Activated CD8-positive, alpha-beta T cell treated with anti-CD3 and anti-CD28 coated beads, Interleukin-2, amount 10 ng/mL, durations not matched to agents 7 days and 5 days (primary cell): ENCODE measurements around the gene RNASE8. TPM values are rescaled to one million over a fixed set of nuclear protein-coding genes. Genes with fewer than 3 reads are reported as not detected.

Experiments
- ATAC-seq: fragments of 150-1000 bp; cut with Tn5 transposase; one replicate; pipeline ENCODE4 v1.10.0; 2021; ENCODE audit warnings: moderate library complexity
- CTCF ChIA-PET: fragments of 350-600 bp; sonication (Branson Sonifier 250); formaldehyde crosslinking; loops from one replicate; lab custom pipeline; 2021; ENCODE audit warnings: antibody characterized with exemption; lab: Charles Lee
- POLR2A ChIA-PET: fragments of 350-600 bp; sonication (Branson Sonifier 250); formaldehyde crosslinking; loops from one replicate; lab custom pipeline; 2021; ENCODE audit warnings: antibody characterized with exemption; lab: Charles Lee
- DNase-seq: peaks from one replicate; pipeline ENCODE4 v3.0.0-alpha.2; 2020
- H3K27ac Mint-ChIP-seq: one replicate; pipeline ENCODE4 v1.8.0; 2021; ENCODE audit warnings: mild to moderate bottlenecking, mixed read lengths
- H3K27me3 Mint-ChIP-seq: one replicate; pipeline ENCODE4 v1.8.0; 2021; ENCODE audit warnings: low read depth, mixed read lengths
- H3K36me3 Mint-ChIP-seq: one replicate; pipeline ENCODE4 v1.8.0; 2021; ENCODE audit warnings: low read depth, mixed read lengths
- H3K4me1 Mint-ChIP-seq: one replicate; pipeline ENCODE4 v1.8.0; 2021; ENCODE audit warnings: low read depth, mixed read lengths
- H3K4me3 Mint-ChIP-seq: one replicate; pipeline ENCODE4 v1.8.0; 2021; ENCODE audit warnings: mild to moderate bottlenecking, mixed read lengths
- H3K9me3 Mint-ChIP-seq: one replicate; pipeline ENCODE4 v1.8.0; 2022; ENCODE audit warnings: mixed read lengths; ENCODE audit not compliant: insufficient read depth
- total RNA-seq, 2 experiments: library from RNA; stranded (reverse); gene quantifications; one replicate each; pipeline ENCODE4 v1.2.3, GENCODE V29; 2021

Gene RNASE8
- total RNA-seq, 2 experiments from 2014 or later = not detected

DNA sequence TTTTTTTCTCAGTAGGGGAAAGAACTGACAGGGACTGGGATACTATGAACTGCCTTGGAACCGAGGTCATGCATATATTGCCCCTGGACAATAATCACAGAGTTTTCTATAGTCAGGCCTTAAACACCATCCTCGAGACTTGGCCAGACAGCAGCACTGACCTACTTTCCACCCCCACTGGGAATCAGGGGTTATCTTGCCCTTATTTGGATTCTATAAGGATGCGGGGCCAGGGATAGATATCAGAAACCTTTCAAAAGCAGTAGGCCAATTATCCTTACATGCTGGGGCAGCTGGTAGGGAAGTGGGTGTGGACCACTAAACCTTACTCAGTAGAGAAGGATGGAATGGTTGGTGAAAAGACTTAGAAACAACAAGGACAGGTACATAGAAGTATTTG lies 38.8 kb downstream of the RNASE8 start:
- Mint-ChIP-seq H3K4me1 (peaks cover 20% of the 10 kb centered on the region), H3K27me3 (peaks cover 44% of the 10 kb centered on the region), H3K4me3 (no peak overlapping the region), H3K27ac (no peak overlapping the region), H3K9me3 (no peaks in the 10 kb centered on the region), H3K36me3 (no peaks in the 10 kb centered on the region)
- ATAC-seq (no peak), DNase-seq (no peak)
- POLR2A ChIA-PET = no interaction called here
- CTCF ChIA-PET = interaction anchor here (2.5 to 7.0 kb wide), 4 partner anchors 9 to 83 kb away, joined by 6 to 225 read pairs (median 112); partner anchors contain the start of genes ARHGEF40 and TMEM253

DNA sequence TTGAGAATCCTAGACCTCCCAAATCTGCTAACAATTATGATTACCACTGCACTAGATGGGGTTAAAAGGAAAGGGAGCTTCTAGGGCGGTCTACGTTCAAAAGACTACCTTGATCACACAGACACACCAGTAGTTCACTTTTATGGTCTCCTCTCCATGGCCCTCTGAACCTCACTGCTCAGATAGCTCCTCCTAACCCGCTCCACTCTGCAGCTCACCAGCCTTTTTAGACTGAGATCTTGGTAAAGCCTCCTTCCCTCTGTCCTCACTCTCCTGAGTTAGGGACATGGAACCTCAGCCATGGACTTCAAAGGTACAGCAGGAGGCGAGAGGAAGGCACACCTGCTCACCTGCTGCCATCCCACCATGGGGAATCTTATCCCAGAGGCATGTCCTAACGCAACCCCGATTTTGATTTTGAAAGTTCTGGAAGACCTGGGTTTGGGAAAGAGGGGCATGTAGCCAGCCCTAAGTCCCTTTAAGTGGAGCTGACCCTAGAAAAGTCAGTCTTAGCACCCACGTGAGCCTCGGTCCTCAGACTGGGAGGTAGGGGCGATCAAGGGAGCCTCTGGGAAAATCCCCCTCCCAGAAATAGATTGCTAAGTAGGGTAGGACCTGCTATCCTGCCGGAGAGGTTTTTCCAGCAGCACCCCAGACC lies 39.5 kb downstream of the RNASE8 start:
- Mint-ChIP-seq H3K9me3 (no peaks in the 10 kb centered on the region), H3K27ac (peak overlapping the region; percentile 36)
- POLR2A ChIA-PET = no interaction called here

DNA sequence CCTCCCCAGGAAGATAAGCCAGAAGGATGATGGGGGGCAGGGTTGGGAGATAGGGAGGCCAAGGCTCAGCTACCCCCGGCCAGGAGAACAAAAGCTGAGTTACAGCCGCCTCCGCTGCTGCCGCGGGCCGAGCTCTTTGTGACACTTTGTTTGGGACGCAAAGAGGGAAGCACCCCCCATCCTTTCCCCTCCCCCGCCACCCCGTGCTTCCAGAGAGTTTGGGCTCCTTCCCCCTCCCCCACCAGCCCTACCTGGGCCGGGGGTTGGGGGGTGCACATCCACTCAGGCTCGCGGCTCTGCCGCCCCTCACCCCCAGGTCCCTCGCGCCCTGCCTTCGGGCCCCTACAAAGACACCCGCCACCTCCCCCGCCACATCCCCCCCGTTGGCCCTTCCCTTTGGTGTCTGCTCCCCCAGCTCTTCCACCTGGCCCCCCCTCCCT lies 40.0 kb downstream of the RNASE8 start:
- H3K36me3 Mint-ChIP-seq = no peaks in the 10 kb centered on the region
- H3K27ac Mint-ChIP-seq = no peak overlapping the region
- peaks cover 44% of the 10 kb centered on the region for H3K27me3 Mint-ChIP-seq
- H3K9me3 Mint-ChIP-seq = no peaks in the 10 kb centered on the region
- ATAC-seq = peak; percentile 6
- CTCF ChIA-PET = interaction anchor here (1.1 to 7.0 kb wide), 5 partner anchors 8 to 84 kb away, joined by 3 to 225 read pairs (median 87); partner anchors contain the start of genes ARHGEF40 and TMEM253
- H3K4me1 Mint-ChIP-seq = peaks cover 29% of the 10 kb centered on the region
- peak overlapping the region; percentile 68 for H3K4me3 Mint-ChIP-seq
- no peak for DNase-seq
- POLR2A ChIA-PET = no interaction called here

More for the DNA sequence above, 39.5 kb downstream of the RNASE8 start:
- Mint-ChIP-seq H3K4me1 (peaks cover 26% of the 10 kb centered on the region), H3K27me3 (peaks cover 44% of the 10 kb centered on the region), H3K4me3 (peak overlapping the region; percentile 68), H3K36me3 (no peaks in the 10 kb centered on the region)
- ATAC-seq (no peak), DNase-seq (no peak)
- CTCF ChIA-PET = interaction anchor here (1.1 to 7.0 kb wide), 5 partner anchors 8 to 84 kb away, joined by 3 to 225 read pairs (median 87); partner anchors contain the start of genes ARHGEF40 and TMEM253

DNA sequence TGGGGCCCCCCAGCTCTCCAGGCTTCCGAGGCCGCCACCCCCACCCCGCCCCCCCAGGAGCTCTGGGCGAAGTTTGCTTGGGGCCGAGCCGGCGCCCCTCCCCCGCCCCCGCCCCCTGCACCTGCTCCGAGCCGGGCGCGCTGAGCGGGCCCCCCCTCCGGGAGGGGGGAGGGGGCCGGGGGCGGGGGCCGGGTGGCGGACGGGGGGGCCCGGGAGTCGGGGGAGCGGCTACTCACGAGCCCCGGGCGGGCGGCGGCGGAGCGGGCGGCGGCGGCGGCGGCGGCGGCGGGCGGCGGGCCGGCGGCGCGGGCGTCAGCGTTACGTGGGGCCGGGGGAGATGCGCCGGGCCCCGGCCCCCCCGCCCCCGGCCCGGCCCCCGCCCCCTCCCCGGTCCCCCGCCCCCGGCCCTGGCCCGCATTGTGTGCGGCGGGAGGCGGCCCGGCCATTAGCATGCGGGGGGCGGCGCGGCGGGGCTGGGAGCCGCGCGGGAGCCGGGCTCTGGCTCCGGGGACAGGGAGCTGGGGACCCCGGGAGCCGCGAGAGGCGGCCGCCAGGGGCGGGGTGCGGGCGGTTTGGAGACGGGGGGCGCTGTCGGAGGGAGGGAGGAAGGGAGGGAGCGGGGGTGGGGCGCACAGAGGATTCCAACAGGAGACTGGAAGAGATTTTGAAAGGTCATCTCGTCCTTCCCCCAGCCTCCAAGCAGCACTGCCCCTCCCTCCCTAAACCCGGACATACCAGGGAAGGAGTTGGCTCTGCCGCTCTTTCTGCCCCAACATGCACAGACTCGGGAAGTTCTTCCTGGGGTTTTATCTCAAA lies 40.7 kb downstream of the RNASE8 start, which contains the start of gene ZNF219:
ZNF219 (minus strand) TSS at position 580 of the 816 bp plus-strand sequence. CDS start 5,064 bp downstream, outside the sequence.
- peak within 1 kb of the TSS; percentile 69 for H3K4me3 Mint-ChIP-seq
- POLR2A ChIA-PET = no interaction called here
- peak; percentile 52 for ATAC-seq

DNA sequence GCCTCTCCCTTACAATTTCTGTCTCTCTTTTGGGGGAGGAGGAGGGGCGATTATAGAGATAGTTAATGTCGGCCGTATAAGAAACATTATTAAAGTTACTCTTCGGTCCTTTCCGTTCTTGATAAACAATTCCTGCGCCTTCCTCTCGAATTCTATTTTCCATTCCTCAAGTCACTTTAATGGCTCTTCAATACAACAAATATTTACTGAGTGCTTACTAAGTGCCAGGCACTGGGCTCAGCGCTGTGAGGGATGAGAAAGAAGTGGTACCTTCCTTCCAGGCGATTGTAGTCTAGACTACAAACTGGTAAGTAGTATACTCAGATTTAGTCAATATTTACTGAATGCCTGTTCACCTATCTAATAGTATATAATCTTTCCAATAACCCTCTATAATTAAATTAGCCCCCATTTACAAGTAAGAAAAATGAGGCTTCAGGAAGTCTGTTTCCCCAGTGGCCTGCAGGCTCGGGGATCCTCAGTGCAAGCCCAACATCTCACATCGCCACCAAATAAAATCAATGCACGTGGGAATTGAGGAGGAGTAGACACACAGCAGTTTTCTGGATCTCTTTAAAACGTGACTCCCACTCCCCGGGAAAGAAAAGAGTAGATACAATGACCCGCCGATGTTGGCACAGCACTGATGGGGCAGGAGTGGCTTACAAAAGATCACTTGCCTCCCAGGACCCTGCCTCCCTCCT lies 41.4 kb downstream of the RNASE8 start:
- H3K27me3 Mint-ChIP-seq = peaks cover 34% of the 10 kb centered on the region
- POLR2A ChIA-PET = no interaction called here

More for the DNA sequence above, 40.7 kb downstream of the RNASE8 start, which contains the start of gene ZNF219:
- Mint-ChIP-seq H3K27ac (no peak within 1 kb of the TSS), H3K27me3 (peaks cover 42% of the 10 kb centered on the region), H3K9me3 (no peaks in the 10 kb centered on the region), H3K36me3 (no peaks in the 10 kb centered on the region), H3K4me1 (peaks cover 29% of the 10 kb centered on the region)
- no peak for DNase-seq
- CTCF ChIA-PET = interaction anchor here (1.1 to 7.0 kb wide), 2 partner anchors 9 to 85 kb away, joined by 3 to 138 read pairs; no protein-coding TSS in a partner anchor

DNA sequence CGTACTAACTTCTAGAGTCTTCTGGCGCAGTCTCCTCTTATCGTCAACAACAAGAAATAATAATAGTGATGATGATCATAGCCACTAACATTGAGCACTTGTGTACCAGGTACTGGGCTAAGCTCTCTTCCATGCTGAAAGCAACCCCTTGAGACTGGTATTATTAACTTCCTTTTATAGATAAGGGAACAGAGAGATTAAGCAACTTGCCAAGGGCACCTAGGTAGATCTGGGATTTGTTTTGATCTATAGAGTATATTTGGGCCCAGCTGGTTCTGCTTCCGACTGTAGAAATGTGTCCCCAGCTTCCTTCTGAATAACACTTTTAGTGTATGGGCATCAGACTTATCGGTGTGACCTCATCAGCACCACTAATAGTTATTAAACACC lies 42.0 kb downstream of the RNASE8 start:
- no peak overlapping the region for H3K4me3 Mint-ChIP-seq
- H3K27ac Mint-ChIP-seq = no peak overlapping the region
- H3K9me3 Mint-ChIP-seq = no peaks in the 10 kb centered on the region
- no peaks in the 10 kb centered on the region for H3K36me3 Mint-ChIP-seq
- ATAC-seq = no peak
- CTCF ChIA-PET = interaction anchor here (1.2 to 8.5 kb wide), 4 partner anchors 10 to 88 kb away, joined by 3 to 193 read pairs (median 73); no protein-coding TSS in a partner anchor
- DNase-seq = no peak
- POLR2A ChIA-PET = no interaction called here
- peaks cover 33% of the 10 kb centered on the region for H3K27me3 Mint-ChIP-seq
- peaks cover 32% of the 10 kb centered on the region for H3K4me1 Mint-ChIP-seq

More for the DNA sequence above, 41.4 kb downstream of the RNASE8 start:
- H3K27ac Mint-ChIP-seq = no peak overlapping the region
- no peak for ATAC-seq
- H3K9me3 Mint-ChIP-seq = no peaks in the 10 kb centered on the region
- DNase-seq = no peak
- H3K36me3 Mint-ChIP-seq = no peaks in the 10 kb centered on the region
- peak overlapping the region; percentile 69 for H3K4me3 Mint-ChIP-seq
- CTCF ChIA-PET = interaction anchor here (1.2 to 8.5 kb wide), 4 partner anchors 10 to 87 kb away, joined by 3 to 193 read pairs (median 73); no protein-coding TSS in a partner anchor
- peaks cover 30% of the 10 kb centered on the region for H3K4me1 Mint-ChIP-seq

DNA sequence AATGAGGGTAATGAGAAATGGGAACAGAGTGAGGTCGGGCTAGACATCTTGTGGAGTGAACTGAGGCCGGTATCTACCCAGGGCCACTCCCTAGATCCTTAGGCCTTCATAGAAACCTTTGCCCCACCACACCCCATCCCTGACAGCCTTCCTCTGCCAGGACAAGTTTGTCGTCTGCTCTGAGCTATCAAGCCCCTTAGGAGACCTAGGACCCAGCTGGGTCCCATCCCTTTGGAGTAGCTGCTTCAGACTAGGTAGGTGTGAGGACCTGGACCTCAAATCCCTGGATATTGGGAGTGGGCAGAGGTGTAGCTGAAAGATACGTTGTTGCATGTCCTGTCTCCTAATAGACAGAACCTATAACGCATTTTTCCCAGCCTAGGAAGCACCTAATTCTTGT lies 43.3 kb downstream of the RNASE8 start, which contains the start of gene TMEM253:
TMEM253 (plus strand) TSS at position 136 of the 400 bp plus-strand sequence. CDS start 278 bp downstream, outside the sequence.
- Mint-ChIP-seq H3K36me3 (no peaks in the 10 kb centered on the region), H3K9me3 (no peaks in the 10 kb centered on the region), H3K4me3 (peak within 1 kb of the TSS; percentile 93), H3K4me1 (peaks cover 38% of the 10 kb centered on the region), H3K27me3 (peaks cover 33% of the 10 kb centered on the region), H3K27ac (no peak within 1 kb of the TSS)
- ATAC-seq (no peak), DNase-seq (no peak)
- POLR2A ChIA-PET = no interaction called here
- CTCF ChIA-PET = interaction anchor here (1.5 to 10.7 kb wide), 6 partner anchors 7 to 130 kb away, joined by 3 to 225 read pairs (median 128); partner anchors contain the start of gene ARHGEF40

DNA sequence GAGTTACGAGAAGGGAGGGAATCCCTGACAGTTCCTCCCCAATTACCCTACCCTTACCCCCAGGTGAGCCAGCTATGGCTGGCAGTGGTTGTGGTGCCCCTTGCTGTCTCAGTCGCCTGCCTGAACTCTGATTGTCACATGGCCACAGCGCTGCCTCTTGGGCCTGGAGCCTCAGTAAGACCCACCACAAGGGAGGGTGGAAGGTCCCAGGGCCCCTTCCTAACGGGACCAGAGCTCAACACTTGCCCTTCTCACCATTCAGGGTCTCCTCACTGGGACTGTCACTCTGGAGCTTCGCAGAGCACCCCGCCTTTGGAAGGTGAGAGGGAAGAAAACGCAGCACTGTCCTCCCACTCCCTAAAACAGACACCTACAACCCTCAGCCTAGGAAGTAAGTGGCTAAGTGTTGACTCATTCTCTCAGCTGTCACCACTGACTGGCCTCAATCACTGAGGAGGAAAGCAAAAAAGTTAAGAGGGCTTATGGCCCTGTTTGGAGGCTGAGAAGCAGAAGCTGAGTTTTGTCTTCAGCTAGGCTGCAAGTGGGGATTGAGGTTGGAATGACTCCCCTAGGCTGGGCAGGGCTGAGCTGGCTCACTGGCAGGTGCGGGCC lies 44.3 kb downstream of the RNASE8 start:
- ChIA-PET POLR2A (interaction anchor here (2.8 kb wide), 1 partner anchor 15 kb away, joined by 11 read pairs; no protein-coding TSS in a partner anchor), CTCF (interaction anchor here (1.5 to 10.7 kb wide), 7 partner anchors 7 to 131 kb away, joined by 3 to 225 read pairs (median 117); partner anchors contain the start of gene ARHGEF40)
- ATAC-seq = no peak
- peak overlapping the region; percentile 5 for H3K27ac Mint-ChIP-seq
- H3K4me1 Mint-ChIP-seq = peaks cover 44% of the 10 kb centered on the region
- peaks cover 23% of the 10 kb centered on the region for H3K27me3 Mint-ChIP-seq
- peak overlapping the region; percentile 93 for H3K4me3 Mint-ChIP-seq
- no peaks in the 10 kb centered on the region for H3K9me3 Mint-ChIP-seq
- no peak for DNase-seq
- no peaks in the 10 kb centered on the region for H3K36me3 Mint-ChIP-seq

DNA sequence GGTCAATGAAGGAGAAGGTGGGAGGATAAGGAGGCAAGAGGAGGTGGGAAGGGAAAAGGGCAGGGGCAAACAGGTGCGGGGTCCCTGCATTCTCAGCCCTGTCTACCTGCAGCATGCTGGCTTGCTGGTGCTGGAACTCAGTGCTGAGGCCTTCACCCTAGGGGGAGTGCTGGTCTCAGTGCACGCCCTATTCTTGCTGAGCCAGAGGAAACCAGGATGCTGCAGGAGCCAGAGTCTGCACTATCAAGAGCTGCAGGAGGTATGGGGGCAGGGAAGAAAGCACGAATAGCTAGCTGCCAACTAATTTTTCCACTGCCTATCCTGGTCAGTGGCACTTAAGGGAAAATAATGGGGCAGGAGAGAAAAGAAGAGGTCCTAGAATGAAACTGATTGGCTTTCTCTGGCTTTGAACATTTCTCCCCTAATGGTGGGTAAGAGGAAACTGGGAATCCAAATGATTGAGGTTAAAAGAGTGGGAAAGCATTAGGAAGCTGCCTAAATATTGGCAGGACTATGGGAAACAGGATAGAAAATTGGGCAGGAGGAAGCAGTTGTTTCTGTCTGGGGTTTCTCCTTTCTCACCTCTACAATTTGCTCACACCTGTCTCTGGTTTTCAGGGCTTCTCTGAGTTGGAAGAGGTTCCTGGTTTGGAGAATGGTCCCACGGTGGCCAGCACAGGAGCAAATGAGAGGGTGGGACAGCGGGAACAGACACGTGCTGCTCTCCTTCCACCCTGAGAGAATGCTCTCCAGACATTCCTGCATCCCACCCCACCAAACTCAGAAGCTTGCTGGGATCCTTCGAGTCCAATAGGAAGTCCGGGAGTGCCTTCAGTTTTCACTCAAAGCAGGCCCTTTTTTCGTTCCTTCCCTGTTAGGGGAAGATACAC lies 45.1 kb downstream of the RNASE8 start:
- CTCF ChIA-PET = interaction anchor here (1.1 to 10.7 kb wide), 12 partner anchors 8 to 422 kb away, joined by 3 to 225 read pairs (median 20); partner anchors contain the start of gene ARHGEF40
- POLR2A ChIA-PET = interaction anchor here (1.0 to 2.8 kb wide), 4 partner anchors 14 to 58 kb away, joined by 3 to 11 read pairs (median 4); partner anchors contain the start of gene ARHGEF40
- H3K9me3 Mint-ChIP-seq = no peaks in the 10 kb centered on the region
- no peak for ATAC-seq
- H3K4me1 Mint-ChIP-seq = peaks cover 45% of the 10 kb centered on the region
- no peaks in the 10 kb centered on the region for H3K36me3 Mint-ChIP-seq
- no peak for DNase-seq
- H3K27ac Mint-ChIP-seq = peak overlapping the region; percentile 91
- H3K4me3 Mint-ChIP-seq = peak overlapping the region; percentile 93
- peaks cover 17% of the 10 kb centered on the region for H3K27me3 Mint-ChIP-seq
